Testis (tissue), 3 donors: ENCODE data around the gene EFCAB10. TPM values are rescaled to one million over a fixed set of nuclear protein-coding genes. Genes with fewer than 3 reads are reported as not detected.
"Not testable (repeated sequence)": the region's sequence is repeated elsewhere in the genome, so short reads cannot be mapped to it uniquely, and the experiment has no call there.

Experiments used
- DNase-seq: peaks from one replicate; pipeline ENCODE4 v3.0.0-alpha.2; 2019
- H3K27ac ChIP-seq, 2 donors: fragments of 200-600 bp; sonication (generic); one replicate each; pipeline ENCODE4 v1.5.1; 2019
- H3K27me3 ChIP-seq: fragments of 200-600 bp; sonication (generic); one replicate; pipeline ENCODE4 v1.5.1; 2019
- H3K36me3 ChIP-seq: fragments of 200-600 bp; sonication (generic); one replicate; pipeline ENCODE4 v1.5.1; 2017; ENCODE audit warnings: low read depth; ENCODE audit errors: missing control alignments
- H3K4me1 ChIP-seq: fragments of 200-600 bp; sonication (generic); one replicate; pipeline ENCODE4 v1.5.1; 2019
- H3K4me3 ChIP-seq, 2 donors: fragments of 200-600 bp; sonication (generic); one replicate each; pipeline ENCODE4 v1.5.1; 2017 to 2019
- H3K9me3 ChIP-seq: fragments of 200-600 bp; sonication (generic); one replicate; pipeline ENCODE4 v1.5.1; 2017
- CTCF ChIP-seq, 3 experiments: fragments of 450-650 bp in 2 of 3; fragments of 200-600 bp in 1 of 3; sonication (generic) in 1 of 3; IDR thresholded peaks; one replicate each; pipeline ENCODE4 v1.5.1; 2016 to 2019; ENCODE audit warnings: antibody characterized with exemption in 3 of 3, mild to moderate bottlenecking in 2 of 3, moderate library complexity in 1 of 3
- POLR2A ChIP-seq: fragments of 450-650 bp; IDR thresholded peaks from one replicate; pipeline ENCODE4 v1.6.1; 2017; ENCODE audit warnings: antibody characterized with exemption, mild to moderate bottlenecking, moderate library complexity
- WGBS, 2 donors: methylation state at CpG; one replicate each; pipeline ENCODE4 v1.1.5; 2018; 5-methylcytosine and 5-hydroxymethylcytosine counted together
- intact Hi-C: fragments of 100-400 bp; cut with DNase I; formaldehyde crosslinking; loops from one replicate; pipeline ENCODE4 v1.15.1; 2023; ENCODE audit warnings: low total_unique reads
- polyA plus RNA-seq: library from polyadenylated mRNA; stranded (reverse); fragments of 350-450 nt; fragmentation: Illumina TruSeq; extraction: RNeasy Lipid Tissue Mini Kit (QIAGEN cat#74804); gene quantifications from one replicate; pipeline ENCODE4 v1.2.3, GENCODE V29; 2014; ENCODE audit warnings: low read depth, low replicate concordance; ENCODE audit not compliant: insufficient read depth
- total RNA-seq, 2 donors: library from RNA; depleted of rRNA; stranded (reverse); fragments of >200 nt; gene quantifications; one replicate each; pipeline ENCODE4 v1.2.3, GENCODE V29; 2016

EFCAB10 gene
- total and polyA plus RNA-seq, 3 donors from 2014 or later, result 6.9 to 50.9 (median 9.8) TPM

- Histone ChIP-seq H3K27me3 (no peaks in the 10 kb centered on the region), H3K27ac (no peak overlapping the region), H3K9me3 (no peaks in the 10 kb centered on the region), H3K36me3 (no peaks in the 10 kb centered on the region), H3K4me3 (peak overlapping the region in 1 of 2 donors; percentile 11), H3K4me1 (peaks cover 6% of the 10 kb centered on the region)
- TF ChIP-seq POLR2A (no peak), CTCF (IDR thresholded peaks at IDR 0.05) (no peak)
- DNase-seq, result no peak
- WGBS, 2 donors, result 65 to 75% methylated on average over 10 of the region's 10 CpGs
- intact Hi-C loops, result no loop called here
These were observed 51.2 kb downstream of the EFCAB10 start for GRCh38 chr7:105530126-105530525.

- H3K9me3 ChIP-seq, H3K27ac ChIP-seq, H3K27me3 ChIP-seq, H3K4me3 ChIP-seq, intact Hi-C loops, H3K4me1 ChIP-seq, H3K36me3 ChIP-seq, DNase-seq: not testable (repeated sequence)
- WGBS, 2 donors, result 84 to 89% methylated on average over 5 of the region's 5 CpGs
These were observed 53.6 kb downstream of the EFCAB10 start for GRCh38 chr7:105527737-105528136.

- no peak for DNase-seq
- Histone ChIP-seq H3K36me3 (no peaks in the 10 kb centered on the region), H3K4me3 (no peak overlapping the region), H3K27ac (no peak overlapping the region), H3K4me1 (peaks cover 5% of the 10 kb centered on the region), H3K27me3 (no peaks in the 10 kb centered on the region), H3K9me3 (no peaks in the 10 kb centered on the region)
- TF ChIP-seq CTCF (IDR thresholded peaks at IDR 0.05) (no peak), POLR2A (no peak)
- intact Hi-C loops, result no loop called here
- WGBS, 2 donors, result 76 to 86% methylated on average over 2 to 4 of the region's 4 CpGs
These were observed 56.5 kb downstream of the EFCAB10 start for GRCh38 chr7:105524840-105525239.

- intact Hi-C loops, result not testable (repeated sequence)
These were observed 56.9 kb downstream of the EFCAB10 start for GRCh38 chr7:105524423-105524822.

GRCh38 chr7:105521717-105522463 lies 59.4 kb downstream of the EFCAB10 start, which contains the start of gene PUS7:
Gene PUS7 (minus strand): TSS chr7:105522271. CDS start chr7:105508512, 13,759 bp downstream.
- Histone ChIP-seq H3K9me3 (no peaks in the 10 kb centered on the region), H3K4me1 (peaks cover 5% of the 10 kb centered on the region), H3K36me3 (no peaks in the 10 kb centered on the region), H3K27me3 (no peaks in the 10 kb centered on the region), H3K4me3 (peak within 1 kb of the TSS; percentile 70 to 77), H3K27ac (peak within 1 kb of the TSS; percentile 51 to 86)
- peak; percentile 91 for DNase-seq
- 0 to 1% methylated on average over 1 to 60 of the region's 96 CpGs for WGBS, 2 donors
- intact Hi-C loops, result no loop called here
- TF ChIP-seq CTCF (IDR thresholded peaks at IDR 0.05) (no peak), POLR2A (no peak)

More at GRCh38 chr7:105524423-105524822, 56.9 kb downstream of the EFCAB10 start:
- not testable (repeated sequence) for H3K27me3 ChIP-seq, H3K4me1 ChIP-seq, H3K9me3 ChIP-seq, H3K27ac ChIP-seq, H3K36me3 ChIP-seq, DNase-seq, H3K4me3 ChIP-seq
- WGBS, 2 donors, result 93 to 95% methylated on average over 11 of the region's 11 CpGs
